ENCODE data around the gene GNAQ. TPM values are rescaled to one million over a fixed set of nuclear protein-coding genes. Genes with fewer than 3 reads are reported as not detected.

GNAQ gene
- total RNA-seq, 2 donors from 2014 or later = 13.4 to 17.8 TPM

DNA sequence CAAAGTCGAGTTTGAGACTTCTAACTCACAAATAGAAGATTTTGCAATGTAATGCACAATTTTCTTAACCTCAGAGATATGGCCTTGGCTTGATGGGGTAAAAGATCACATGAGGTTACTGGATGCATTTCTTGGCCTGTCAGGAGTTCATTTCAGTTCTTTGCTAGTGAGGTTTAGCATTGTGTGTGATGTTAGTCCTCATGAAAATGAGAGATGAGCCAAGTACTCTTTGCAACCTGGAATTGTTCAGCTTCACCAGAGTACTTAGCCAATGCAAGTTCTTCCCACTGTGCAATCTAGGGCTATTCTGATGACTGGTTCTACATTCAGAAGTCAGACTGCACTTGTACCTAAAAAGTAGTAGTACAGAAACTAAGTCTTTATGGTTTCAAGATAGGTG is 24.9 kb downstream of the GNAQ start:
- H3K9me3 ChIP-seq = no peaks in the 10 kb centered on the region
- no peak overlapping the region for H3K27ac ChIP-seq
- no peak for DNase-seq (ENCODE audit: low spot score)
- TF ChIP-seq, protein P1, sequence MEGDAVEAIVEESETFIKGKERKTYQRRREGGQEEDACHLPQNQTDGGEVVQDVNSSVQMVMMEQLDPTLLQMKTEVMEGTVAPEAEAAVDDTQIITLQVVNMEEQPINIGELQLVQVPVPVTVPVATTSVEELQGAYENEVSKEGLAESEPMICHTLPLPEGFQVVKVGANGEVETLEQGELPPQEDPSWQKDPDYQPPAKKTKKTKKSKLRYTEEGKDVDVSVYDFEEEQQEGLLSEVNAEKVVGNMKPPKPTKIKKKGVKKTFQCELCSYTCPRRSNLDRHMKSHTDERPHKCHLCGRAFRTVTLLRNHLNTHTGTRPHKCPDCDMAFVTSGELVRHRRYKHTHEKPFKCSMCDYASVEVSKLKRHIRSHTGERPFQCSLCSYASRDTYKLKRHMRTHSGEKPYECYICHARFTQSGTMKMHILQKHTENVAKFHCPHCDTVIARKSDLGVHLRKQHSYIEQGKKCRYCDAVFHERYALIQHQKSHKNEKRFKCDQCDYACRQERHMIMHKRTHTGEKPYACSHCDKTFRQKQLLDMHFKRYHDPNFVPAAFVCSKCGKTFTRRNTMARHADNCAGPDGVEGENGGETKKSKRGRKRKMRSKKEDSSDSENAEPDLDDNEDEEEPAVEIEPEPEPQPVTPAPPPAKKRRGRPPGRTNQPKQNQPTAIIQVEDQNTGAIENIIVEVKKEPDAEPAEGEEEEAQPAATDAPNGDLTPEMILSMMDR (IDR thresholded peaks at IDR 0.05) = no peak
- H3K4me1 ChIP-seq = peaks cover 0 to 38% of the 10 kb centered on the region in 2 donors
- H3K36me3 ChIP-seq = no peaks in the 10 kb centered on the region
- H3K4me3 ChIP-seq = no peak overlapping the region
- H3K27me3 ChIP-seq = no peaks in the 10 kb centered on the region

DNA sequence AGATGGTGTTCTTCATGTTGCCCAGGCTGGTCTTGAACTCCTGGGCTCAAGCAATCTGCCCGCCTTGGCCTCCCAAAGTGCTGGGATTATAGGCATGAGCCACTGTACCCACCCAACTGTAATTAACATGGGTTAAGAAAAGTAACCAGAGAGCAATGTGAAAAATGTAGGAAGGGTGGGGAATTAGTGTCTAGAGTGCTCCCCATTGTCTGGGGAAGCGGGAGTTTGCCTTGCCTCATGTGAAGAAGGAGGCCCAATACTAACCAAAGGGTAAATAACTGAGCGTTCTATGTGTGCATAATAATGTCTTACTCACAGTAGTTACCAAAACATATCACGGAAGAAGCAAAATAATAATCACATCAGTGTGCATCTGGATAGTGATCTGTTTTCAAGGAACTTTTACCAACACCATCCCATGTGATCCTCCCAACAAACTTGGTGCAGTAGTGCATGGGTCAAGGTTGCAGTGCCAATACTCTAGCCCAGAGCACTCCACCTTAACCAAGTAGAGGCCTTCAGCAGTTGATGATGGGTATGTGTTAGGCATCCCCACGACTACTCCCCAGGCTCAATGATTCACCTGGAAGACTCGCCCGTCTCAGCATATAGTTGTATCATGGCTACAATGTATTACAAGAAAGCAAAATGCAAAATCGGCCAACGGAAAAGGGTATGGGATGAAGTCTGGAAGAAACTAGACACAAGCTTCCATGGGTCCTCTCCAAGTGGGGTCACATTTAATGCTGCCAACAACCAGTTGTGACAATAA is 26.2 kb downstream of the GNAQ start:
- peaks cover 0 to 29% of the 10 kb centered on the region in 2 donors for H3K4me1 ChIP-seq
- no peak overlapping the region for H3K4me3 ChIP-seq
- DNase-seq (ENCODE audit: low spot score) = no peak
- no peaks in the 10 kb centered on the region for H3K27me3 ChIP-seq
- H3K27ac ChIP-seq = no peak overlapping the region
- H3K9me3 ChIP-seq = no peaks in the 10 kb centered on the region
- TF ChIP-seq, protein P1 (IDR thresholded peaks at IDR 0.05) = no peak
- no peaks in the 10 kb centered on the region for H3K36me3 ChIP-seq

DNA sequence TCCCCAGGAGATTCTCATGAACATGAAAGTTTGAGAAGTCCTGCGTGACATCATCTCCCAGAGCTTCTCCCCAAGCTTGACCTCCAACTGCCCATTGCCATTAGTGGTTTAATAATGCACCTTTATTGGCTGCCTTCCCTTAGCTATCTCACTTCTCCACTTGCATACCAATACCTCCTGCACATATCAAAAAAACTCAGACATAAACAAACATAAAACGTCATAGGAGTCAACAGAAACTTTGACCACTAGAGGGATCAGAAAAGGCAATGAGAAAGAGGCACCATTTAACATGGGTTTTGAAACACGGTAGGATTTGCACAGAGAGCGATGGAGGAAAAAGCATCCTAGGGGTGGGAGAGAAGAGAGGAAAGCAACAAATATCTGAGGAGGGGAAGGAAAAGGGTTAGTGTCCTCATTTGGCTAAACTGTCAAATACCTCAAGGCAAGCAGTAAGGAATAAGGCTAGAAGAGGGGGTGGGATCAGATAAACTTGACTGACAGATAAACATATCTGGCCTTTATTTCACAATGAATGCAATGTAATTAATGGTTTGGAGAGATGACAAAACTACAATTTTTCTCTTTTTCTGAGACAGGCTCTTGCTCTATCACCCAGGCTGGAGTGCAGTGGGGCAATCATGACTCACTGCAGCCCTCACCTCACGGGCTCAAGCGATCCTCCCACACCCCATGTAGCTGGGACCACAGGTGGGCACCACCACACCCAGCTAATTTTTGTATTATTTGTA is 27.0 kb downstream of the GNAQ start:
- no peak for DNase-seq (ENCODE audit: low spot score)
- no peaks in the 10 kb centered on the region for H3K27me3 ChIP-seq
- peaks cover 0 to 25% of the 10 kb centered on the region in 2 donors for H3K4me1 ChIP-seq

DNA sequence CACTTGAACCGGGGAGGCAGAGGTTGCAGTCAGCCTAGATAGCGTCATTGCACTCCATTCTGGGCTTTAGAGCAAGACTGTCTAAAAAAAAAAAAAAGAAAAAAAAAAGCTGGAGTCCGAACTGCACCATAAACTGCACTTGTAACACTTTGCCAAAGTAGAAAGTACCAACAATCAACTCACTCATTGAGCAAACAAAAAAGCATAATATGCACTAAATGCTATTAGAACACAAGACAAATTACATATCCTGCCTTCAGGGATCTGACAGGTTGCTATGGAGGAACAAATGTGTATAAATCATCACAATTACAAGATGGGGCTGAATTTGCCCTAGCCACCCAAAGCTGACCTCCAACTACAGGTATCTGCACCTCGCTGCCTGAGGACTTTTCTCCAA is 27.9 kb downstream of the GNAQ start:
- Histone ChIP-seq H3K27me3 (no peaks in the 10 kb centered on the region), H3K27ac (no peak overlapping the region), H3K4me1 (peaks cover 0 to 29% of the 10 kb centered on the region in 2 donors), H3K36me3 (no peaks in the 10 kb centered on the region), H3K9me3 (no peaks in the 10 kb centered on the region), H3K4me3 (no peak overlapping the region)
- TF ChIP-seq, protein P1 (IDR thresholded peaks at IDR 0.05) = no peak
- DNase-seq (ENCODE audit: low spot score) = no peak

More for the DNA sequence above, 27.0 kb downstream of the GNAQ start:
- H3K9me3 ChIP-seq = no peaks in the 10 kb centered on the region
- TF ChIP-seq, protein P1 (IDR thresholded peaks at IDR 0.05) = no peak
- H3K4me3 ChIP-seq = no peak overlapping the region
- H3K27ac ChIP-seq = no peak overlapping the region
- no peaks in the 10 kb centered on the region for H3K36me3 ChIP-seq

DNA sequence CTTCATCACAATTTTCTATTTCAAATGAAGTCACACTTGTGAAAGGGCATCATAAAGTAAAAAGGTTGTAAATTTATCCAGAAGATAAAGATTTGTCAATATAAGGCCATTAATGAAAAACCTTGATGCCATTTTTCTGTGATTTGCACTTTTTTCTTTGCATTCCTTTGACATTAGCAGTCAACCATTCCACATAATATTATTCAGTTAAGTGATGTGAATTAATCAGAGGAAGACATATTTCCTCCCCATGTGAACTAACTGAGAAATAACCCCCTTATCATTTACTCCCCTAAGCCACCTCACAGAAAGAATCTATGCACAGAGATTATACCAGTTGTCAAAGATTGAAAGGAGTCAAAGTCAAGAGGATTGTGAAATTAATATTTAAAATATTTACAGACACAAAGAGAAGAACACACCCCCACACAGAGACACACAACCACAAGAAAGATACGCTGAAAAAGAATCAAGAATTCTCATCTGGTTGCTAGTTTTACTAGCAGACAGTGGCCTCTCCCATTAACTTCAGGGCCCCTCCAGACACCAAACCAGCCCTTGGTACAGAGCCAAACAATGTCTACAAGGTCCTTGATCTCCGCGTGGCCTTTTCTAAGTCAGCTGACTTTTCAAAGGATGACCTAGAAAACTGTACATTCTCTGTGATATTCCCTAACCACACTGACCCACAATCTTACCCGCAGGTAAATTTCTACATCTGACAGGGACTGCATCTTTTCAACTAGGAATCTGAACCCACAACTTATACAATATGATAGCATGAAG is 29.5 kb downstream of the GNAQ start:
- TF ChIP-seq, protein P1 (IDR thresholded peaks at IDR 0.05) = no peak
- DNase-seq (ENCODE audit: low spot score) = no peak
- Histone ChIP-seq H3K27ac (no peak overlapping the region), H3K27me3 (no peaks in the 10 kb centered on the region), H3K36me3 (no peaks in the 10 kb centered on the region), H3K4me1 (peaks cover 0 to 34% of the 10 kb centered on the region in 2 donors), H3K9me3 (no peaks in the 10 kb centered on the region), H3K4me3 (no peak overlapping the region)
